Upper lobe of left lung (tissue), 4 donors: ENCODE measurements around the gene SYNE2.

Source experiments
- CTCF ChIP-seq, 6 experiments: fragments of 450-650 bp in 4 of 6; fragments of 200-600 bp in 2 of 6; sonication (generic) in 2 of 6; IDR thresholded peaks; one replicate each; pipeline ENCODE4 v1.5.1; 2016 to 2019; ENCODE audit warnings: antibody characterized with exemption in 6 of 6
- EP300 ChIP-seq, 4 donors: sonication (generic); formaldehyde crosslinking; IDR thresholded peaks; one replicate each; pipeline ENCODE4 v1.5.1; 2017; ENCODE audit warnings: antibody characterized with exemption in 4 of 4, control low read depth in 2 of 4
- POLR2A ChIP-seq, 4 donors: fragments of 450-650 bp; IDR thresholded peaks; one replicate each; pipeline ENCODE4 v1.5.1; 2016 to 2017; ENCODE audit warnings: antibody characterized with exemption in 4 of 4, mild to moderate bottlenecking in 2 of 4
- POLR2AphosphoS5 ChIP-seq, 2 donors: sonication (generic); formaldehyde crosslinking; IDR thresholded peaks; one replicate each; pipeline ENCODE4 v1.5.1; 2017; ENCODE audit warnings: antibody characterized with exemption in 2 of 2

GRCh38 chr14:64089920-64090319 lies 237.1 kb downstream of the SYNE2 start:
- no peak for TF ChIP-seq CTCF (IDR thresholded peaks at IDR 0.05)
- TF ChIP-seq POLR2AphosphoS5 (IDR thresholded peaks at IDR 0.05): no peak
- TF ChIP-seq POLR2A (IDR thresholded peaks at IDR 0.05): no peak
- no peak for TF ChIP-seq EP300 (IDR thresholded peaks at IDR 0.05)
